Measurements from ENCODE around the gene RNF212. TPM values are rescaled to one million over a fixed set of nuclear protein-coding genes. Genes with fewer than 3 reads are reported as not detected.

RNF212 gene
- total and polyA plus RNA-seq, 2 experiments from 2014 or later: 17.0 to 20.6 TPM

DNA sequence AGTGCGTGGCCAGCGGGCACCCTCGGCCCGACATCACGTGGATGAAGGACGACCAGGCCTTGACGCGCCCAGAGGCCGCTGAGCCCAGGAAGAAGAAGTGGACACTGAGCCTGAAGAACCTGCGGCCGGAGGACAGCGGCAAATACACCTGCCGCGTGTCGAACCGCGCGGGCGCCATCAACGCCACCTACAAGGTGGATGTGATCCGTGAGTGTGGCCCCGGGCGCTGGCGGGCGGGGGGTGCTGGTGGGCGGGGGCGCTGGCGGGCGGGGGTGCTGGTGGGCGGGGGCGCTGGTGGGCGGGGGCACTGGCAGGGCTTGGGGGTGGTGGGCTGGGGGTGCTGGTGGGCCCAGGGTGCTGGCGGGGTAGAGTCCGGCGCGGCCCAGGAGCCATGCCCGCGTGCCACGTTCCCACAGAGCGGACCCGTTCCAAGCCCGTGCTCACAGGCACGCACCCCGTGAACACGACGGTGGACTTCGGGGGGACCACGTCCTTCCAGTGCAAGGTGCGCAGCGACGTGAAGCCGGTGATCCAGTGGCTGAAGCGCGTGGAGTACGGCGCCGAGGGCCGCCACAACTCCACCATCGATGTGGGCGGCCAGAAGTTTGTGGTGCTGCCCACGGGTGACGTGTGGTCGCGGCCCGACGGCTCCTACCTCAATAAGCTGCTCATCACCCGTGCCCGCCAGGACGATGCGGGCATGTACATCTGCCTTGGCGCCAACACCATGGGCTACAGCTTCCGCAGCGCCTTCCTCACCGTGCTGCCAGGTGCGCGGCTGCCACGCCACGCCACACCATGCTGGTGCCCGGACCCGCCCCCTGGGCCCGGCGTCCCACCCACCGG is 89.2 kb downstream of the RNF212 start:
- no peaks in the 10 kb centered on the region; the same call in 1 of the 2 replicates for H4K20me1 ChIP-seq (replicated peaks; ENCODE audit: insufficient read depth)
- ATAC-seq (no peak), DNase-seq (ENCODE audit: low spot score) (no peak)
- no peaks in the 10 kb centered on the region for H3K9me2 ChIP-seq (ENCODE audit: insufficient read depth)
- H3K36me3 Mint-ChIP-seq (ENCODE audit: low read depth): peaks cover 13% of the 10 kb centered on the region
- H3K4me1 Mint-ChIP-seq: peaks cover 4% of the 10 kb centered on the region; the same call in 1 of the 3 replicates
- no peak overlapping the region for H2AFZ ChIP-seq
- H3K27me3 ChIP-seq (ENCODE audit: insufficient read depth): no peaks in the 10 kb centered on the region
- H3K36me3 ChIP-seq (ENCODE audit: insufficient read depth): no peaks in the 10 kb centered on the region; the same call in 1 of the 2 replicates
- H3K4me3 Mint-ChIP-seq: no peak overlapping the region
- no peak overlapping the region for H3K4me3 ChIP-seq
- H3K79me2 ChIP-seq (replicated peaks; ENCODE audit: insufficient read depth): no peaks in the 10 kb centered on the region
- no peak overlapping the region for H3K27ac Mint-ChIP-seq
- H3K27me3 Mint-ChIP-seq (ENCODE audit: insufficient read depth, low read depth, poor library complexity): peaks cover 6% of the 10 kb centered on the region
- no peak overlapping the region for H3K4me2 ChIP-seq
- H3K4me1 ChIP-seq (ENCODE audit: insufficient read depth): no peaks in the 10 kb centered on the region
- no peaks in the 10 kb centered on the region for H3F3A ChIP-seq (replicated peaks; ENCODE audit: low read depth)
- no peak overlapping the region for H3K27ac ChIP-seq (ENCODE audit: low read depth)
- TF ChIP-seq, protein P1, sequence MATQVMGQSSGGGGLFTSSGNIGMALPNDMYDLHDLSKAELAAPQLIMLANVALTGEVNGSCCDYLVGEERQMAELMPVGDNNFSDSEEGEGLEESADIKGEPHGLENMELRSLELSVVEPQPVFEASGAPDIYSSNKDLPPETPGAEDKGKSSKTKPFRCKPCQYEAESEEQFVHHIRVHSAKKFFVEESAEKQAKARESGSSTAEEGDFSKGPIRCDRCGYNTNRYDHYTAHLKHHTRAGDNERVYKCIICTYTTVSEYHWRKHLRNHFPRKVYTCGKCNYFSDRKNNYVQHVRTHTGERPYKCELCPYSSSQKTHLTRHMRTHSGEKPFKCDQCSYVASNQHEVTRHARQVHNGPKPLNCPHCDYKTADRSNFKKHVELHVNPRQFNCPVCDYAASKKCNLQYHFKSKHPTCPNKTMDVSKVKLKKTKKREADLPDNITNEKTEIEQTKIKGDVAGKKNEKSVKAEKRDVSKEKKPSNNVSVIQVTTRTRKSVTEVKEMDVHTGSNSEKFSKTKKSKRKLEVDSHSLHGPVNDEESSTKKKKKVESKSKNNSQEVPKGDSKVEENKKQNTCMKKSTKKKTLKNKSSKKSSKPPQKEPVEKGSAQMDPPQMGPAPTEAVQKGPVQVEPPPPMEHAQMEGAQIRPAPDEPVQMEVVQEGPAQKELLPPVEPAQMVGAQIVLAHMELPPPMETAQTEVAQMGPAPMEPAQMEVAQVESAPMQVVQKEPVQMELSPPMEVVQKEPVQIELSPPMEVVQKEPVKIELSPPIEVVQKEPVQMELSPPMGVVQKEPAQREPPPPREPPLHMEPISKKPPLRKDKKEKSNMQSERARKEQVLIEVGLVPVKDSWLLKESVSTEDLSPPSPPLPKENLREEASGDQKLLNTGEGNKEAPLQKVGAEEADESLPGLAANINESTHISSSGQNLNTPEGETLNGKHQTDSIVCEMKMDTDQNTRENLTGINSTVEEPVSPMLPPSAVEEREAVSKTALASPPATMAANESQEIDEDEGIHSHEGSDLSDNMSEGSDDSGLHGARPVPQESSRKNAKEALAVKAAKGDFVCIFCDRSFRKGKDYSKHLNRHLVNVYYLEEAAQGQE (IDR thresholded peaks at IDR 0.05; ENCODE audit: unreplicated experiment): no peak
- TF ChIP-seq ZNF331 (CRISPR knock-in tag; IDR thresholded peaks at IDR 0.05; ENCODE audit: low read depth) (no peak), EZH2 (IDR thresholded peaks at IDR 0.05; ENCODE audit: low read depth, unreplicated experiment) (no peak), POLR2AphosphoS5 (IDR thresholded peaks at IDR 0.05; ENCODE audit: low read depth) (no peak), NANOG (IDR thresholded peaks at IDR 0.05; ENCODE audit: borderline replicate concordance) (no peak), JUNB (IDR thresholded peaks at IDR 0.05; ENCODE audit: unreplicated experiment) (no peak), ZNF114 (CRISPR knock-in tag; IDR thresholded peaks at IDR 0.05) (no peak), EZH2phosphoT487 (IDR thresholded peaks at IDR 0.05; ENCODE audit: unreplicated experiment) (no peak)
- TF ChIP-seq, protein P2, sequence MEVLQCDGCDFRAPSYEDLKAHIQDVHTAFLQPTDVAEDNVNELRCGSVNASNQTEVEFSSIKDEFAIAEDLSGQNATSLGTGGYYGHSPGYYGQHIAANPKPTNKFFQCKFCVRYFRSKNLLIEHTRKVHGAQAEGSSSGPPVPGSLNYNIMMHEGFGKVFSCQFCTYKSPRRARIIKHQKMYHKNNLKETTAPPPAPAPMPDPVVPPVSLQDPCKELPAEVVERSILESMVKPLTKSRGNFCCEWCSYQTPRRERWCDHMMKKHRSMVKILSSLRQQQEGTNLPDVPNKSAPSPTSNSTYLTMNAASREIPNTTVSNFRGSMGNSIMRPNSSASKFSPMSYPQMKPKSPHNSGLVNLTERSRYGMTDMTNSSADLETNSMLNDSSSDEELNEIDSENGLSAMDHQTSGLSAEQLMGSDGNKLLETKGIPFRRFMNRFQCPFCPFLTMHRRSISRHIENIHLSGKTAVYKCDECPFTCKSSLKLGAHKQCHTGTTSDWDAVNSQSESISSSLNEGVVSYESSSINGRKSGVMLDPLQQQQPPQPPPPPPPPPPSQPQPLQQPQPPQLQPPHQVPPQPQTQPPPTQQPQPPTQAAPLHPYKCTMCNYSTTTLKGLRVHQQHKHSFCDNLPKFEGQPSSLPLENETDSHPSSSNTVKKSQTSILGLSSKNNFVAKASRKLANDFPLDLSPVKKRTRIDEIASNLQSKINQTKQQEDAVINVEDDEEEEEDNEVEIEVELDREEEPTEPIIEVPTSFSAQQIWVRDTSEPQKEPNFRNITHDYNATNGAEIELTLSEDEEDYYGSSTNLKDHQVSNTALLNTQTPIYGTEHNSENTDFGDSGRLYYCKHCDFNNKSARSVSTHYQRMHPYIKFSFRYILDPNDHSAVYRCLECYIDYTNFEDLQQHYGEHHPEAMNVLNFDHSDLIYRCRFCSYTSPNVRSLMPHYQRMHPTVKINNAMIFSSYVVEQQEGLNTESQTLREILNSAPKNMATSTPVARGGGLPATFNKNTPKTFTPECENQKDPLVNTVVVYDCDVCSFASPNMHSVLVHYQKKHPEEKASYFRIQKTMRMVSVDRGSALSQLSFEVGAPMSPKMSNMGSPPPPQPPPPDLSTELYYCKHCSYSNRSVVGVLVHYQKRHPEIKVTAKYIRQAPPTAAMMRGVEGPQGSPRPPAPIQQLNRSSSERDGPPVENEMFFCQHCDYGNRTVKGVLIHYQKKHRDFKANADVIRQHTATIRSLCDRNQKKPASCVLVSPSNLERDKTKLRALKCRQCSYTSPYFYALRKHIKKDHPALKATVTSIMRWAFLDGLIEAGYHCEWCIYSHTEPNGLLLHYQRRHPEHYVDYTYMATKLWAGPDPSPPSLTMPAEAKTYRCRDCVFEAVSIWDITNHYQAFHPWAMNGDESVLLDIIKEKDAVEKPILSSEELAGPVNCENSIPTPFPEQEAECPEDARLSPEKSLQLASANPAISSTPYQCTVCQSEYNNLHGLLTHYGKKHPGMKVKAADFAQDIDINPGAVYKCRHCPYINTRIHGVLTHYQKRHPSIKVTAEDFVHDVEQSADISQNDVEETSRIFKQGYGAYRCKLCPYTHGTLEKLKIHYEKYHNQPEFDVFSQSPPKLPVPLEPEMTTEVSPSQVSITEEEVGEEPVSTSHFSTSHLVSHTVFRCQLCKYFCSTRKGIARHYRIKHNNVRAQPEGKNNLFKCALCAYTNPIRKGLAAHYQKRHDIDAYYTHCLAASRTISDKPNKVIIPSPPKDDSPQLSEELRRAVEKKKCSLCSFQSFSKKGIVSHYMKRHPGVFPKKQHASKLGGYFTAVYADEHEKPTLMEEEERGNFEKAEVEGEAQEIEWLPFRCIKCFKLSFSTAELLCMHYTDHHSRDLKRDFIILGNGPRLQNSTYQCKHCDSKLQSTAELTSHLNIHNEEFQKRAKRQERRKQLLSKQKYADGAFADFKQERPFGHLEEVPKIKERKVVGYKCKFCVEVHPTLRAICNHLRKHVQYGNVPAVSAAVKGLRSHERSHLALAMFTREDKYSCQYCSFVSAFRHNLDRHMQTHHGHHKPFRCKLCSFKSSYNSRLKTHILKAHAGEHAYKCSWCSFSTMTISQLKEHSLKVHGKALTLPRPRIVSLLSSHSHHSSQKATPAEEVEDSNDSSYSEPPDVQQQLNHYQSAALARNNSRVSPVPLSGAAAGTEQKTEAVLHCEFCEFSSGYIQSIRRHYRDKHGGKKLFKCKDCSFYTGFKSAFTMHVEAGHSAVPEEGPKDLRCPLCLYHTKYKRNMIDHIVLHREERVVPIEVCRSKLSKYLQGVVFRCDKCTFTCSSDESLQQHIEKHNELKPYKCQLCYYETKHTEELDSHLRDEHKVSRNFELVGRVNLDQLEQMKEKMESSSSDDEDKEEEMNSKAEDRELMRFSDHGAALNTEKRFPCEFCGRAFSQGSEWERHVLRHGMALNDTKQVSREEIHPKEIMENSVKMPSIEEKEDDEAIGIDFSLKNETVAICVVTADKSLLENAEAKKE (CRISPR knock-in tag; IDR thresholded peaks at IDR 0.05): no peak
- TF ChIP-seq, protein P3, sequence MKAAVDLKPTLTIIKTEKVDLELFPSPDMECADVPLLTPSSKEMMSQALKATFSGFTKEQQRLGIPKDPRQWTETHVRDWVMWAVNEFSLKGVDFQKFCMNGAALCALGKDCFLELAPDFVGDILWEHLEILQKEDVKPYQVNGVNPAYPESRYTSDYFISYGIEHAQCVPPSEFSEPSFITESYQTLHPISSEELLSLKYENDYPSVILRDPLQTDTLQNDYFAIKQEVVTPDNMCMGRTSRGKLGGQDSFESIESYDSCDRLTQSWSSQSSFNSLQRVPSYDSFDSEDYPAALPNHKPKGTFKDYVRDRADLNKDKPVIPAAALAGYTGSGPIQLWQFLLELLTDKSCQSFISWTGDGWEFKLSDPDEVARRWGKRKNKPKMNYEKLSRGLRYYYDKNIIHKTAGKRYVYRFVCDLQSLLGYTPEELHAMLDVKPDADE (IDR thresholded peaks at IDR 0.05): no peak
- TF ChIP-seq, protein P4, sequence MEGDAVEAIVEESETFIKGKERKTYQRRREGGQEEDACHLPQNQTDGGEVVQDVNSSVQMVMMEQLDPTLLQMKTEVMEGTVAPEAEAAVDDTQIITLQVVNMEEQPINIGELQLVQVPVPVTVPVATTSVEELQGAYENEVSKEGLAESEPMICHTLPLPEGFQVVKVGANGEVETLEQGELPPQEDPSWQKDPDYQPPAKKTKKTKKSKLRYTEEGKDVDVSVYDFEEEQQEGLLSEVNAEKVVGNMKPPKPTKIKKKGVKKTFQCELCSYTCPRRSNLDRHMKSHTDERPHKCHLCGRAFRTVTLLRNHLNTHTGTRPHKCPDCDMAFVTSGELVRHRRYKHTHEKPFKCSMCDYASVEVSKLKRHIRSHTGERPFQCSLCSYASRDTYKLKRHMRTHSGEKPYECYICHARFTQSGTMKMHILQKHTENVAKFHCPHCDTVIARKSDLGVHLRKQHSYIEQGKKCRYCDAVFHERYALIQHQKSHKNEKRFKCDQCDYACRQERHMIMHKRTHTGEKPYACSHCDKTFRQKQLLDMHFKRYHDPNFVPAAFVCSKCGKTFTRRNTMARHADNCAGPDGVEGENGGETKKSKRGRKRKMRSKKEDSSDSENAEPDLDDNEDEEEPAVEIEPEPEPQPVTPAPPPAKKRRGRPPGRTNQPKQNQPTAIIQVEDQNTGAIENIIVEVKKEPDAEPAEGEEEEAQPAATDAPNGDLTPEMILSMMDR (conservative IDR thresholded peaks at IDR 0.05; ENCODE audit: low read depth in 2 of 2): no peak
- no peaks in the 10 kb centered on the region; the same call in 2 of the 3 replicates for H3K9me3 Mint-ChIP-seq

Measured in GM23338 (cell line).